Right lobe of liver (tissue), 4 donors: ENCODE results near the gene MTMR4.

Source experiments
- CTCF ChIP-seq, 4 donors: fragments of 200-600 bp in 3 of 4; fragments of 450-650 bp in 1 of 4; IDR thresholded peaks; one replicate each; pipeline versions ENCODE4 v1.5.1 to v1.8.0; 2016 to 2022; ENCODE audit warnings: antibody characterized with exemption in 4 of 4, mild to moderate bottlenecking in 2 of 4
- POLR2A ChIP-seq: fragments of 450-650 bp; IDR thresholded peaks from one replicate; pipeline ENCODE4 v1.6.1; 2017; ENCODE audit warnings: antibody characterized with exemption, mild to moderate bottlenecking
- donor health status: DM: no; HTN: no; CAD: no.
- donor health status: DM: no; HTN: no; CAD: no.
- donor health status: DM: no; HTN: yes; CAD: no.

- TF ChIP-seq CTCF (IDR thresholded peaks at IDR 0.05): no peak
- peak; percentile 16 for TF ChIP-seq POLR2A
These were observed 20.5 kb upstream of the MTMR4 start for GRCh38 chr17:58534901-58535421.
